ENCODE results near the gene LAYN. TPM values are rescaled to one million over a fixed set of nuclear protein-coding genes. Genes with fewer than 3 reads are reported as not detected.
A peak's percentile ranks its signal among the peaks of the same experiment; 100 is the strongest.

The LAYN gene
- total and polyA plus RNA-seq, 3 donors from 2014 or later: 7.0 to 9.5 (median 8.7) TPM

GRCh38 chr11:111601636-111601978, 61.1 kb downstream of the LAYN start:
- intact Hi-C loops (cut with DNase I; ENCODE audit: low total_unique reads): loop anchor here (5.0 kb wide), 1 partner anchor 171 kb away; no protein-coding TSS in a partner anchor
- WGBS, 2 donors: 7 to 11% methylated on average over 9 of the region's 9 CpGs
- H3K4me3 ChIP-seq: peak overlapping the region; percentile 83 to 96
- H3K9me3 ChIP-seq: no peaks in the 10 kb centered on the region
- H3K27me3 ChIP-seq: no peaks in the 10 kb centered on the region
- H3K36me3 ChIP-seq (ENCODE audit: low read depth, missing control alignments): no peaks in the 10 kb centered on the region
- H3K4me1 ChIP-seq: no peaks in the 10 kb centered on the region
- TF ChIP-seq POLR2A (IDR thresholded peaks at IDR 0.05): no peak
- TF ChIP-seq CTCF (IDR thresholded peaks at IDR 0.05): no peak
- H3K27ac ChIP-seq: peak overlapping the region; percentile 96 to 98
- no peak for DNase-seq

DNA sequence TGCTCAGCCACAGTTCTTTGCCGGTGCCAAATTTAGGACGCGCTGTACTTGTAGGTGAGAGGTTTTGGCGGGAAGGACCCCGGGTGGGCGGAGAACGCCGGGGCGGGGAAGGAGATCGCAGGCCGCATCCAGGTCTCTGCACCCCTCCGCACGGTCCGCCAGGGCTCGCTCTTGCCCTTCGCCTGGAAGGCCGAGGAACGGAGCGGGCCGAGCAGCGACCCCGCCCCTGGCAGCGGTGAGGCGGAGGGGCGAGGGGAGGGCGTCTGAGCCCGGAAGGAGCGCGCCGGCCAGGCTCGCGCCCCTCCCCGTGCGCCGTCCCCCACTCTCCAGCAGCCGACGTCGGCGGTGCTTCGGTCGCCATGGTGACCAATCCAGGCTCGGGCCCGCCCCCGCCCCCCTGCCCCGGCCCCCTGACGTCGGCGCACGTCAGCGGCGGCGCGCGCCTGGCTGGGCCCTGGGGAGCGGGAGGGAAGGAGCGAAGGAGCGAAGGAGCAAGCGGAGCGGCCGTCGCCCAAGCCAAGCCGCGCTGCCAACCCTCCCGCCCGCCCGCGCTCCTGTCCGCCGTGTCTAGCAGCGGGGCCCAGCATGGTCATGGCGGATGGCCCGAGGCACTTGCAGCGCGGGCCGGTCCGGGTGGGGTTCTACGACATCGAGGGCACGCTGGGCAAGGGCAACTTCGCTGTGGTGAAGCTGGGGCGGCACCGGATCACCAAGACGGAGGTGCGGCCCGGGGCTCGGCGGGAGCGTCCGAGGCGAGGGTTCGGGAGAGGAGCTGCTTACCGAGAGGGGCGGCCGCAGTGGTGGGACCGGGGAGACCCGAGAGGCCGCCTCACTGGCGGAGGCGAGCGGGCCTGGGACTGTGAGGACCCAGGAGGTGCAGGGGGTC, 61.7 kb downstream of the LAYN start, which contains the start of gene SIK2:
TSS of gene SIK2 (plus strand) at position 471 of the 886 bp plus-strand sequence. CDS start at position 586, 115 bp downstream.
- H3K36me3 ChIP-seq (ENCODE audit: low read depth, missing control alignments): no peaks in the 10 kb centered on the region
- peak within 1 kb of the TSS; percentile 96 to 98 for H3K27ac ChIP-seq
- H3K4me3 ChIP-seq: peak within 1 kb of the TSS; percentile 83 to 96
- no peaks in the 10 kb centered on the region for H3K27me3 ChIP-seq
- peak; percentile 94 for DNase-seq
- TF ChIP-seq POLR2A (IDR thresholded peaks at IDR 0.05): peak; percentile 17
- TF ChIP-seq CTCF (IDR thresholded peaks at IDR 0.05): peak; percentile 74 to 91 (median 81)
- intact Hi-C loops (cut with DNase I; ENCODE audit: low total_unique reads): loop anchor here (5.0 kb wide), 1 partner anchor 170 kb away; no protein-coding TSS in a partner anchor
- WGBS, 2 donors: 0 to 1% methylated on average over 30 to 51 of the region's 100 CpGs
- H3K9me3 ChIP-seq: no peaks in the 10 kb centered on the region
- no peaks in the 10 kb centered on the region for H3K4me1 ChIP-seq

DNA sequence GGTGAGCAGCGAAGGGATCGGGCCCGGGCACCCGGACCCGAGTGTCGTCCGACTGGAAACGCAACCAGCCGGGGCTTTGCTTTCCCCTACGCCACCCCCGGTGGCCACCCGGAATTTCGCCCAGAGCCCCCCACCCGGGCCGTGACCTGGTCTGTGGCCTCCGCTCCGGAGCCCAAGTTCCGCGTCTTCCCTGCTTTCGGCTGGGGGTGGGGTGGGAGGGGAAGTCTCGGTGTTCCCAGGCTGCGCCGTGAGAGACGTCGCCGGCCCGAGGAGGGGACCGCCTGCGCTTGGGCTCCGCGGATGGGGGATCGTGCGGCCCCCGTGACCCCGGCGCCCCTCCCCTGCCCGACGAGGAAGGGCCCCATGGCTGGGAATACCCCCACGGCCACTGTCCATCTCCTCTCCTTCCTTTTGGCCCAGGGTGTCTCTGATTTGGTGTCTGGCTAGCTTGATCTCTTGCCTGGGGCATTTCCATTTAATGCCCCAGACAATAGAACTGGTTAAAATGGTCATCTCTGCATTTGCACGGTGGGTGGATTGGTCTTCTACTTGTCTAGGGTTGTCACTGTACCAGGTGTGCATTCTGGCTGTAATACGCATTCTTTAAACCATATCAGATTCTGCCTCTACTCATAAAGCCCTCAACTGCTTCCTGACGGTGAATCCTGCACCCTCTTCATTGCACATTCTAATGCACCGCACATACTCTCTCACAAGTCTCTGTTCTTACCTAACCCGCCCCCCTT, 62.5 kb downstream of the LAYN start:
- Histone ChIP-seq H3K4me3 (peak overlapping the region; percentile 83 to 96), H3K4me1 (no peaks in the 10 kb centered on the region), H3K27me3 (no peaks in the 10 kb centered on the region), H3K27ac (peak overlapping the region; percentile 96 to 98), H3K9me3 (no peaks in the 10 kb centered on the region), H3K36me3 (ENCODE audit: low read depth, missing control alignments) (no peaks in the 10 kb centered on the region)
- TF ChIP-seq CTCF (IDR thresholded peaks at IDR 0.05) (no peak), POLR2A (IDR thresholded peaks at IDR 0.05) (no peak)
- WGBS, 2 donors: 2 to 3% methylated on average over 7 to 20 of the region's 44 CpGs
- intact Hi-C loops (cut with DNase I; ENCODE audit: low total_unique reads): loop anchor here (5.0 kb wide), 1 partner anchor 169 kb away; no protein-coding TSS in a partner anchor
- DNase-seq: peak; percentile 26

DNA sequence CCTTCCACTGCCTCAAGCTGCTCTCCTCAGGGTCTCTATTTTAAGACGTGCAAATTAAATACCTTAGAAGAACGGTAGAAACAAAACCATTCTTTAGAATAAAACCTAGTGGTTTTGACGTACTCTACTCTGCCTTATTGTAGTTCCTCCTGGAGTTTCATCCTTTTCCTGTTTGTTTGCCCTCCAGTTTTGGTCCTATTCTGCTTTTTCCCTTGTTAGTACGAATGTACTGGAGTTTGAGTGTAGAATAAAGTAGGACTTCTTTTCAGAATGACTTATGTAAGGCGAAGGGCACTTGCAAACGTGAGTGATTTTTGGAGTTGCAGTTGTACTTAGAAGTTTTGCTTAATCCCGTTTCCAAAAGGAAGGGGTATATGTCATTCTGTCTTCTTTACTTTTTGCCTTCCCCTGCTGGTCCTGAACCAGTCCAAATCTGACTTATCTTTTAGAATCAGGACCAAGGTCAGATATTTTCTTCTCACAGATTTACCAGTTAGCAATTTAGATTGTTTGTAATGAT, 63.2 kb downstream of the LAYN start:
- H3K36me3 ChIP-seq (ENCODE audit: low read depth, missing control alignments): no peaks in the 10 kb centered on the region
- H3K4me1 ChIP-seq: no peaks in the 10 kb centered on the region
- peak overlapping the region; percentile 96 to 98 for H3K27ac ChIP-seq
- 9% methylated on average over 7 of the region's 7 CpGs for WGBS, 2 donors
- DNase-seq: no peak
- TF ChIP-seq CTCF (IDR thresholded peaks at IDR 0.05): no peak
- TF ChIP-seq POLR2A (IDR thresholded peaks at IDR 0.05): no peak
- intact Hi-C loops (cut with DNase I; ENCODE audit: low total_unique reads): loop anchor here (5.0 kb wide), 1 partner anchor 169 kb away; no protein-coding TSS in a partner anchor
- no peaks in the 10 kb centered on the region for H3K27me3 ChIP-seq
- H3K4me3 ChIP-seq: peak overlapping the region; percentile 83 to 96
- H3K9me3 ChIP-seq: no peaks in the 10 kb centered on the region
